ENCODE data around the gene CCBE1.

CCBE1 gene

GRCh38 chr18:59620381-59620780 is 76.8 kb downstream of the CCBE1 start:
- H3K9me3 Mint-ChIP-seq: no peaks in the 10 kb centered on the region
- H3K4me3 Mint-ChIP-seq: no peak overlapping the region
- H3K27me3 Mint-ChIP-seq: no peaks in the 10 kb centered on the region
- no peaks in the 10 kb centered on the region for H3K36me3 Mint-ChIP-seq (ENCODE audit: low read depth)
- H3K27ac Mint-ChIP-seq: no peak overlapping the region
- H3K4me1 Mint-ChIP-seq (ENCODE audit: low read depth): no peaks in the 10 kb centered on the region
- intact Hi-C loops (cut with micrococcal nuclease): no loop called here

- Mint-ChIP-seq H3K36me3 (ENCODE audit: low read depth) (no peaks in the 10 kb centered on the region), H3K9me3 (no peaks in the 10 kb centered on the region), H3K4me3 (no peak overlapping the region), H3K4me1 (ENCODE audit: low read depth) (no peaks in the 10 kb centered on the region), H3K27me3 (no peaks in the 10 kb centered on the region), H3K27ac (no peak overlapping the region)
- intact Hi-C loops (cut with micrococcal nuclease): no loop called here
Measured at GRCh38 chr18:59619816-59620215, 77.4 kb downstream of the CCBE1 start.

GRCh38 chr18:59617468-59617932 is 79.7 kb downstream of the CCBE1 start:
- H3K4me1 Mint-ChIP-seq (ENCODE audit: low read depth): no peaks in the 10 kb centered on the region
- no peaks in the 10 kb centered on the region for H3K27me3 Mint-ChIP-seq
- H3K27ac Mint-ChIP-seq: no peak overlapping the region
- no peaks in the 10 kb centered on the region for H3K9me3 Mint-ChIP-seq
- intact Hi-C loops (cut with micrococcal nuclease): no loop called here
- H3K36me3 Mint-ChIP-seq (ENCODE audit: low read depth): no peaks in the 10 kb centered on the region
- no peak overlapping the region for H3K4me3 Mint-ChIP-seq

GRCh38 chr18:59616501-59616900 is 80.7 kb downstream of the CCBE1 start:
- Mint-ChIP-seq H3K27me3 (no peaks in the 10 kb centered on the region), H3K9me3 (no peaks in the 10 kb centered on the region), H3K4me3 (no peak overlapping the region), H3K4me1 (ENCODE audit: low read depth) (no peaks in the 10 kb centered on the region), H3K27ac (no peak overlapping the region), H3K36me3 (ENCODE audit: low read depth) (no peaks in the 10 kb centered on the region)
- intact Hi-C loops (cut with micrococcal nuclease): no loop called here

- H3K27me3 Mint-ChIP-seq: no peaks in the 10 kb centered on the region
- no peaks in the 10 kb centered on the region for H3K4me1 Mint-ChIP-seq (ENCODE audit: low read depth)
- no peak overlapping the region for H3K27ac Mint-ChIP-seq
- H3K36me3 Mint-ChIP-seq (ENCODE audit: low read depth): no peaks in the 10 kb centered on the region
- no peaks in the 10 kb centered on the region for H3K9me3 Mint-ChIP-seq
- intact Hi-C loops (cut with micrococcal nuclease): no loop called here
- no peak overlapping the region for H3K4me3 Mint-ChIP-seq
Measured at GRCh38 chr18:59613903-59614302, 83.3 kb downstream of the CCBE1 start.

GRCh38 chr18:59612381-59612780 is 84.8 kb downstream of the CCBE1 start:
- H3K27me3 Mint-ChIP-seq: no peaks in the 10 kb centered on the region
- H3K36me3 Mint-ChIP-seq (ENCODE audit: low read depth): no peaks in the 10 kb centered on the region
- no peak overlapping the region for H3K27ac Mint-ChIP-seq
- intact Hi-C loops (cut with micrococcal nuclease): no loop called here
- no peaks in the 10 kb centered on the region for H3K9me3 Mint-ChIP-seq
- H3K4me1 Mint-ChIP-seq (ENCODE audit: low read depth): no peaks in the 10 kb centered on the region
- no peak overlapping the region for H3K4me3 Mint-ChIP-seq

GRCh38 chr18:59610546-59611140 is 86.6 kb downstream of the CCBE1 start:
- H3K27ac Mint-ChIP-seq: no peak overlapping the region
- H3K36me3 Mint-ChIP-seq (ENCODE audit: low read depth): no peaks in the 10 kb centered on the region
- intact Hi-C loops (cut with micrococcal nuclease): no loop called here
- H3K9me3 Mint-ChIP-seq: no peaks in the 10 kb centered on the region
- no peaks in the 10 kb centered on the region for H3K4me1 Mint-ChIP-seq (ENCODE audit: low read depth)
- no peaks in the 10 kb centered on the region for H3K27me3 Mint-ChIP-seq
- H3K4me3 Mint-ChIP-seq: no peak overlapping the region

GRCh38 chr18:59609654-59610053 is 87.6 kb downstream of the CCBE1 start:
- Mint-ChIP-seq H3K9me3 (no peaks in the 10 kb centered on the region), H3K27ac (no peak overlapping the region), H3K4me1 (ENCODE audit: low read depth) (no peaks in the 10 kb centered on the region), H3K36me3 (ENCODE audit: low read depth) (no peaks in the 10 kb centered on the region), H3K4me3 (no peak overlapping the region), H3K27me3 (no peaks in the 10 kb centered on the region)
- intact Hi-C loops (cut with micrococcal nuclease): no loop called here

GRCh38 chr18:59607471-59607870 is 89.8 kb downstream of the CCBE1 start:
- Mint-ChIP-seq H3K36me3 (ENCODE audit: low read depth) (no peaks in the 10 kb centered on the region), H3K27ac (no peak overlapping the region), H3K9me3 (no peaks in the 10 kb centered on the region), H3K4me1 (ENCODE audit: low read depth) (no peaks in the 10 kb centered on the region), H3K4me3 (no peak overlapping the region), H3K27me3 (no peaks in the 10 kb centered on the region)
- intact Hi-C loops (cut with micrococcal nuclease): no loop called here

GRCh38 chr18:59607078-59607379 is 90.2 kb downstream of the CCBE1 start:
- no peaks in the 10 kb centered on the region for H3K4me1 Mint-ChIP-seq (ENCODE audit: low read depth)
- intact Hi-C loops (cut with micrococcal nuclease): no loop called here
- H3K36me3 Mint-ChIP-seq (ENCODE audit: low read depth): no peaks in the 10 kb centered on the region
- no peak overlapping the region for H3K27ac Mint-ChIP-seq
- H3K4me3 Mint-ChIP-seq: no peak overlapping the region
- no peaks in the 10 kb centered on the region for H3K27me3 Mint-ChIP-seq
- no peaks in the 10 kb centered on the region for H3K9me3 Mint-ChIP-seq

- intact Hi-C loops (cut with micrococcal nuclease): no loop called here
- H3K36me3 Mint-ChIP-seq (ENCODE audit: low read depth): no peaks in the 10 kb centered on the region
- no peaks in the 10 kb centered on the region for H3K9me3 Mint-ChIP-seq
- H3K4me3 Mint-ChIP-seq: no peak overlapping the region
- no peaks in the 10 kb centered on the region for H3K4me1 Mint-ChIP-seq (ENCODE audit: low read depth)
- no peaks in the 10 kb centered on the region for H3K27me3 Mint-ChIP-seq
- H3K27ac Mint-ChIP-seq: no peak overlapping the region
Measured at GRCh38 chr18:59606193-59607077, 90.8 kb downstream of the CCBE1 start.

- Mint-ChIP-seq H3K4me1 (ENCODE audit: low read depth) (no peaks in the 10 kb centered on the region), H3K27ac (no peak overlapping the region), H3K4me3 (no peak overlapping the region), H3K9me3 (no peaks in the 10 kb centered on the region), H3K27me3 (no peaks in the 10 kb centered on the region), H3K36me3 (ENCODE audit: low read depth) (no peaks in the 10 kb centered on the region)
- intact Hi-C loops (cut with micrococcal nuclease): no loop called here
Measured at GRCh38 chr18:59605633-59606192, 91.5 kb downstream of the CCBE1 start.

- H3K4me1 Mint-ChIP-seq (ENCODE audit: low read depth): no peaks in the 10 kb centered on the region
- H3K27me3 Mint-ChIP-seq: no peaks in the 10 kb centered on the region
- H3K27ac Mint-ChIP-seq: no peak overlapping the region
- intact Hi-C loops (cut with micrococcal nuclease): no loop called here
- H3K4me3 Mint-ChIP-seq: no peak overlapping the region
- H3K9me3 Mint-ChIP-seq: no peaks in the 10 kb centered on the region
- H3K36me3 Mint-ChIP-seq (ENCODE audit: low read depth): no peaks in the 10 kb centered on the region
Measured at GRCh38 chr18:59604877-59605276, 92.3 kb downstream of the CCBE1 start.

- no peaks in the 10 kb centered on the region for H3K4me1 Mint-ChIP-seq (ENCODE audit: low read depth)
- H3K4me3 Mint-ChIP-seq: no peak overlapping the region
- H3K27me3 Mint-ChIP-seq: no peaks in the 10 kb centered on the region
- intact Hi-C loops (cut with micrococcal nuclease): no loop called here
- no peaks in the 10 kb centered on the region for H3K36me3 Mint-ChIP-seq (ENCODE audit: low read depth)
- no peak overlapping the region for H3K27ac Mint-ChIP-seq
- no peaks in the 10 kb centered on the region for H3K9me3 Mint-ChIP-seq
Measured at GRCh38 chr18:59597049-59597448, 100.2 kb downstream of the CCBE1 start.

Measured in dendritic cell treated with granulocyte-macrophage colony-stimulating factor and Interleukin-4, amounts not matched to agents 40 ng/mL and 50 ng/mL, for 4 days (primary cell).